Measurements from ENCODE around the gene ZNF799.
A peak's percentile ranks its signal among the peaks of the same experiment; 100 is the strongest.

DNA sequence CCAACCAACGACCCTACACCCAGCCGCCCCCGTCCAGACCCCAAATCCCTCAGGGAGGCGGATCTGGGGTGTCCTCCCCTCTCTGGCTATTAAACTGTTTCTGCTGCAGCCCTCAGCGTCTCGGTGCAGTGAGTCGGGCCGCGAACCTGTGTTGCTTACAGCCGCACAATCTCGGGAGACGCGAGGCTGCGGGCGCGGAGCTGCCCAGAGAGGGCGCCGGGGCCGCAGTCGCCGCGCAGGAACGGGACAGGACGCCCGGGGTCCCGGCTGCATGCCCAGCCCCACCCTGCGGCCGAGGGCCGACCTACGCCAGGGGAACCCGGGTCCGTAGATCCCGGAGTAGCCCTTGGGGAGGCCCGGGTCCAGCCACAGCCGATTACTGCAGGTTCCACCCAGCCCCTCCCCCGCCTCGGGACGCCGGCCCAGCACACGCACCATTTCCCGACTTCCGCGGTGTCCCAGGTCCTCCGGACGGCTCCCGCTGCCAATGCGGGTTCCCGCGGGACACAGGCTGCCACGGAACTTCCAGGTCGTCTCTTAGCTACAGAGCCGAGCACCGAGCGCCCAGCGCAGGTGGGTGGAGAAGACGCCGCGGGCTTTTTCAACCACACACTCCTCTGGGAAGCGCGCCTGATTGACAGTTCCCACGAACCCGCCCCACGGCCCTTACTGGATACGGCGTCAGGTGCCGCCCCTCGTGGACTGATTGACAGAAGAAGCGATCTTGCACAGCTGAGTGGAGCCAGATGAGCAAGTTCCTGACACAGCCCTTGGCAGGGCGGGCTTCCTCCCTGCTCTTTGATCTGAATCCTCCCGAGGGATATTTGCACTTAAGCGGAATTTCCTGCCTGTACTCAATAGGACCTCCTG lies at the start of gene ZNF799:
- TF ChIP-seq CTCF (IDR thresholded peaks at IDR 0.05; ENCODE audit: poor library complexity) (peak; percentile 10), EZH2 (IDR thresholded peaks at IDR 0.05; ENCODE audit: borderline replicate concordance) (no peak)
